ENCODE results near the gene ANKRD10.

Gene ANKRD10

GRCh38 chr13:110914331-110915056 lies 375 bp downstream of the ANKRD10 start:
- DNase-seq, result peak; percentile 79

- no peak for DNase-seq
Measured at GRCh38 chr13:110914081-110914330, 863 bp downstream of the ANKRD10 start.

GRCh38 chr13:110913322-110914080 lies 1.4 kb downstream of the ANKRD10 start:
- no peak for DNase-seq

GRCh38 chr13:110912651-110913051 lies 2.2 kb downstream of the ANKRD10 start:
- DNase-seq, result peak; percentile 21

- no peak for DNase-seq
Measured at GRCh38 chr13:110911880-110912279, 3.0 kb downstream of the ANKRD10 start.

GRCh38 chr13:110910013-110910890 lies 4.6 kb downstream of the ANKRD10 start:
- no peak for DNase-seq

GRCh38 chr13:110907951-110908898 lies 6.6 kb downstream of the ANKRD10 start:
- DNase-seq, result peak; percentile 21

- no peak for DNase-seq
Measured at GRCh38 chr13:110907301-110907700, 7.6 kb downstream of the ANKRD10 start.

GRCh38 chr13:110904748-110905147 lies 10.1 kb downstream of the ANKRD10 start:
- DNase-seq, result no peak

- no peak for DNase-seq
Measured at GRCh38 chr13:110902370-110902769, 12.5 kb downstream of the ANKRD10 start.

GRCh38 chr13:110897521-110897920 lies 17.3 kb downstream of the ANKRD10 start:
- no peak for DNase-seq

- DNase-seq, result no peak
Measured at GRCh38 chr13:110897014-110897413, 17.9 kb downstream of the ANKRD10 start.

- DNase-seq, result no peak
Measured at GRCh38 chr13:110894086-110894485, 20.8 kb downstream of the ANKRD10 start.

GRCh38 chr13:110893571-110893970 lies 21.3 kb downstream of the ANKRD10 start:
- no peak for DNase-seq

GRCh38 chr13:110890279-110891165 lies 24.3 kb downstream of the ANKRD10 start:
- no peak for DNase-seq

- DNase-seq, result no peak
Measured at GRCh38 chr13:110888390-110888789, 26.5 kb downstream of the ANKRD10 start.

GRCh38 chr13:110887597-110888333 lies 27.1 kb downstream of the ANKRD10 start:
- DNase-seq, result no peak

- no peak for DNase-seq
Measured at GRCh38 chr13:110886870-110887596, 27.8 kb downstream of the ANKRD10 start.

Measured in fibroblast of skin of abdomen (primary cell).